Ishikawa (cell line): Measurements from ENCODE around the gene RBM6.

ENCODE experiments used
- EP300 ChIP-seq: IDR thresholded peaks from 2 replicates; pipeline ENCODE4 v1.6.1; 2012; ENCODE audit warnings: borderline replicate concordance
- REST ChIP-seq: IDR thresholded peaks from 2 replicates; pipeline ENCODE4 v1.6.1; 2012; ENCODE audit warnings: low read depth, mild to moderate bottlenecking
- TAF1 ChIP-seq: IDR thresholded peaks from 2 replicates; pipeline ENCODE4 v1.6.1; 2012; ENCODE audit warnings: low read depth, mild to moderate bottlenecking

- TF ChIP-seq EP300 (no peak), TAF1 (no peak), REST (no peak)
These were observed 181.4 kb downstream of the RBM6 start for GRCh38 chr3:50121072-50122032.
